ENCODE results near the gene MAEL.

Gene MAEL

GRCh38 chr1:167057241-167057688 is 68.2 kb downstream of the MAEL start:
- no peak for FAIRE-seq

GRCh38 chr1:167059045-167059808 is 70.1 kb downstream of the MAEL start:
- no peak for FAIRE-seq

GRCh38 chr1:167059809-167060107 is 70.7 kb downstream of the MAEL start:
- no peak for FAIRE-seq

GRCh38 chr1:167060141-167061072 is 71.3 kb downstream of the MAEL start:
- FAIRE-seq = no peak

GRCh38 chr1:167061073-167061464 is 72.0 kb downstream of the MAEL start:
- no peak for FAIRE-seq

GRCh38 chr1:167064621-167065020 is 75.5 kb downstream of the MAEL start:
- FAIRE-seq = no peak

GRCh38 chr1:167065471-167065870 is 76.4 kb downstream of the MAEL start:
- no peak for FAIRE-seq

- no peak for FAIRE-seq
Measured at GRCh38 chr1:167066333-167067122, 77.4 kb downstream of the MAEL start.

GRCh38 chr1:167067904-167068303 is 78.8 kb downstream of the MAEL start:
- FAIRE-seq = no peak

GRCh38 chr1:167068761-167069160 is 79.7 kb downstream of the MAEL start:
- no peak for FAIRE-seq

GRCh38 chr1:167071286-167071685 is 82.2 kb downstream of the MAEL start:
- FAIRE-seq = no peak

Data from A204.1 (cell line).